CD14-positive monocyte (primary cell): ENCODE data around the gene PHF21B. TPM values are rescaled to one million over a fixed set of nuclear protein-coding genes. Genes with fewer than 3 reads are reported as not detected.

Experiments used
- DNase-seq, 3 donors: peaks; one replicate each; pipeline ENCODE4 v3.0.0-alpha.2; 2011 to 2022
- H2AFZ ChIP-seq: 2 replicates; pipeline ENCODE4 v1.6.0; 2012; ENCODE audit warnings: mild to moderate bottlenecking, low read depth, low read length, inconsistent platforms; ENCODE audit not compliant: insufficient read depth, poor library complexity, severe bottlenecking
- H3K27ac ChIP-seq, 2 donors: 1 replicate in 1 of 2; 2 replicates in 1 of 2; pipeline ENCODE4 v1.5.1; 2012 to 2013; ENCODE audit warnings: low read length in 2 of 2, control low read depth in 1 of 2, inconsistent platforms in 1 of 2, low read depth in 1 of 2, mild to moderate bottlenecking in 1 of 2
- H3K27me3 ChIP-seq, 2 donors: one replicate each; pipeline versions ENCODE4 v1.6.0 to v1.6.1; 2011 to 2013; ENCODE audit warnings: low read length in 2 of 2; ENCODE audit not compliant: control insufficient read depth in 2 of 2, insufficient read depth in 2 of 2
- H3K36me3 ChIP-seq, 2 donors: replicated peaks in 1 of 2; 1 replicate in 1 of 2; 2 replicates in 1 of 2; pipeline versions ENCODE4 v1.5.1 to v1.6.1; 2012 to 2013; ENCODE audit warnings: low read length in 2 of 2, control low read depth in 1 of 2, inconsistent platforms in 1 of 2, mild to moderate bottlenecking in 1 of 2; ENCODE audit not compliant: insufficient read depth in 2 of 2, control insufficient read depth in 1 of 2
- H3K4me1 ChIP-seq, 2 donors: 1 replicate in 1 of 2; 2 replicates in 1 of 2; pipeline versions ENCODE4 v1.5.1 to v1.6.1; 2012 to 2013; ENCODE audit warnings: low read length in 2 of 2, control low read depth in 1 of 2, inconsistent platforms in 1 of 2, mild to moderate bottlenecking in 1 of 2, moderate library complexity in 1 of 2; ENCODE audit not compliant: insufficient read depth in 2 of 2, control insufficient read depth in 1 of 2
- H3K4me2 ChIP-seq: replicated peaks from 2 replicates; pipeline ENCODE3; 2012; ENCODE audit warnings: low read length, moderate library complexity, mild to moderate bottlenecking; ENCODE audit not compliant: poor library complexity, severe bottlenecking; ENCODE audit errors: extremely low read depth
- H3K4me3 ChIP-seq, 3 experiments: fragments of 200-600 bp in 1 of 3; sonication (generic) in 1 of 3; replicated peaks in 1 of 3; 1 replicate in 2 of 3; 2 replicates in 1 of 3; pipeline ENCODE4 v1.5.1; 2011 to 2013; ENCODE audit warnings: low read length in 3 of 3, mild to moderate bottlenecking in 3 of 3, control low read depth in 2 of 3, low read depth in 2 of 3, inconsistent platforms in 1 of 3, moderate library complexity in 1 of 3
- H3K79me2 ChIP-seq: 2 replicates; pipeline ENCODE4 v1.6.0; 2012; ENCODE audit warnings: mild to moderate bottlenecking, control low read depth, inconsistent platforms, low read length, moderate library complexity; ENCODE audit not compliant: insufficient read depth
- H3K9ac ChIP-seq: 2 replicates; pipeline ENCODE4 v1.6.0; 2017; ENCODE audit warnings: low read length, mild to moderate bottlenecking; ENCODE audit not compliant: insufficient read depth, poor library complexity, severe bottlenecking
- H3K9me3 ChIP-seq, 2 donors: replicated peaks in 1 of 2; 1 replicate in 1 of 2; 2 replicates in 1 of 2; pipeline versions ENCODE4 v1.5.1 to v1.6.1; 2012 to 2013; ENCODE audit warnings: low read length in 2 of 2, control low read depth in 1 of 2; ENCODE audit not compliant: control insufficient read depth in 1 of 2, insufficient read depth in 1 of 2
- H4K20me1 ChIP-seq: 2 replicates; pipeline ENCODE4 v1.6.0; 2012; ENCODE audit warnings: mild to moderate bottlenecking, low read length, control low read depth, moderate library complexity; ENCODE audit not compliant: insufficient read depth
- H3K27ac Mint-ChIP-seq, 7 donors: one replicate each; pipeline ENCODE4 v1.8.0; 2020; ENCODE audit warnings: mild to moderate bottlenecking in 7 of 7, mixed read lengths in 7 of 7, moderate library complexity in 6 of 7, inconsistent platforms in 2 of 7
- H3K27me3 Mint-ChIP-seq, 3 donors: one replicate each; pipeline ENCODE4 v1.8.0; 2021 to 2022; ENCODE audit warnings: low read depth in 3 of 3, mild to moderate bottlenecking in 3 of 3, mixed read lengths in 3 of 3, moderate library complexity in 3 of 3, inconsistent platforms in 1 of 3
- H3K36me3 Mint-ChIP-seq, 2 donors: one replicate each; pipeline ENCODE4 v1.8.0; 2020; ENCODE audit warnings: mixed read lengths in 2 of 2, inconsistent platforms in 1 of 2, mild to moderate bottlenecking in 1 of 2
- H3K4me1 Mint-ChIP-seq: one replicate; pipeline ENCODE4 v1.8.0; 2020; ENCODE audit warnings: mild to moderate bottlenecking, mixed read lengths
- H3K4me3 Mint-ChIP-seq, 2 donors: one replicate each; pipeline ENCODE4 v1.8.0; 2020; ENCODE audit warnings: mild to moderate bottlenecking in 2 of 2, mixed read lengths in 2 of 2, moderate library complexity in 1 of 2
- H3K9me3 Mint-ChIP-seq, 7 donors: one replicate each; pipeline ENCODE4 v1.8.0; 2020 to 2022; ENCODE audit warnings: mixed read lengths in 7 of 7, mild to moderate bottlenecking in 6 of 7, moderate library complexity in 6 of 7, inconsistent platforms in 2 of 7
- CTCF ChIP-seq: fragments of 200-600 bp; IDR thresholded peaks from one replicate; pipeline ENCODE4 v1.8.0; 2022; ENCODE audit warnings: antibody characterized with exemption, mild to moderate bottlenecking
- WGBS: methylation state at CpG from one replicate; pipeline ENCODE4 v1.1.5; 2013; ENCODE audit warnings: missing lambda C conversion rate; ENCODE audit not compliant: insufficient coverage; 5-methylcytosine and 5-hydroxymethylcytosine counted together
- intact Hi-C, 2 donors: fragments of 100-400 bp; cut with micrococcal nuclease; formaldehyde crosslinking; loops; one replicate each; pipeline versions ENCODE4 v1.15.0 to v1.15.1; 2023
- polyA plus RNA-seq, 3 donors: library from polyadenylated mRNA; depleted of rRNA in 1 of 3; unstranded in 2 of 3; stranded (reverse) in 1 of 3; fragments of 300-500 nt in 2 of 3; fragments of >200 nt in 1 of 3; fragmentation: Illumina TruSeq in 2 of 3; gene quantifications; 1 replicate in 2 of 3; 2 replicates in 1 of 3; pipeline ENCODE4 v1.2.3, GENCODE V29; 2012 to 2021

PHF21B gene
- polyA plus RNA-seq, 3 donors: not detected

GRCh38 chr22:44920183-44920582 lies 89.6 kb downstream of the PHF21B start:
- Mint-ChIP-seq H3K27me3 (peaks cover 1 to 7% (median 3%) of the 10 kb centered on the region in 3 donors), H3K4me3 (no peak overlapping the region), H3K36me3 (no peaks in the 10 kb centered on the region), H3K27ac (no peak overlapping the region), H3K4me1 (no peaks in the 10 kb centered on the region), H3K9me3 (peaks cover 0 to 11% (median 3%) of the 10 kb centered on the region in 7 donors)
- TF ChIP-seq CTCF: no peak
- Histone ChIP-seq H3K27me3 (no peaks in the 10 kb centered on the region), H4K20me1 (no peaks in the 10 kb centered on the region), H3K4me1 (no peaks in the 10 kb centered on the region), H3K9me3 (no peaks in the 10 kb centered on the region), H3K36me3 (no peaks in the 10 kb centered on the region), H3K4me2 (no peak overlapping the region), H2AFZ (no peak overlapping the region), H3K79me2 (no peaks in the 10 kb centered on the region), H3K4me3 (no peak overlapping the region), H3K9ac (no peak overlapping the region), H3K27ac (no peak overlapping the region)
- 97% methylated on average over 12 of the region's 14 CpGs for WGBS
- intact Hi-C loops: no loop called here
- no peak for DNase-seq

GRCh38 chr22:44919691-44920090 lies 90.1 kb downstream of the PHF21B start:
- DNase-seq: no peak
- Histone ChIP-seq H3K79me2 (no peaks in the 10 kb centered on the region), H3K27me3 (no peaks in the 10 kb centered on the region), H3K27ac (no peak overlapping the region), H3K4me2 (no peak overlapping the region), H3K4me1 (no peaks in the 10 kb centered on the region), H3K4me3 (no peak overlapping the region), H3K36me3 (no peaks in the 10 kb centered on the region), H3K9ac (no peak overlapping the region), H3K9me3 (no peaks in the 10 kb centered on the region), H2AFZ (no peak overlapping the region), H4K20me1 (no peaks in the 10 kb centered on the region)
- H3K27me3 Mint-ChIP-seq: peaks cover 1 to 7% (median 3%) of the 10 kb centered on the region in 3 donors
- no peak overlapping the region for H3K4me3 Mint-ChIP-seq
- no peaks in the 10 kb centered on the region for H3K36me3 Mint-ChIP-seq
- TF ChIP-seq CTCF: no peak
- WGBS: 90% methylated on average over 6 of the region's 10 CpGs
- no peaks in the 10 kb centered on the region for H3K4me1 Mint-ChIP-seq
- intact Hi-C loops: no loop called here
- no peak overlapping the region for H3K27ac Mint-ChIP-seq
- peaks cover 0 to 11% (median 3%) of the 10 kb centered on the region in 7 donors for H3K9me3 Mint-ChIP-seq
